Prostate gland (tissue), 2 donors: ENCODE measurements around the gene TICAM1. TPM values are rescaled to one million over a fixed set of nuclear protein-coding genes. Genes with fewer than 3 reads are reported as not detected.
"Not testable (repeated sequence)": the region's sequence is repeated elsewhere in the genome, so short reads cannot be mapped to it uniquely, and the experiment has no call there.

Source experiments
- DNase-seq: peaks from one replicate; pipeline ENCODE4 v3.0.0-alpha.2; 2019; ENCODE audit warnings: low spot score
- H3K27ac ChIP-seq, 2 donors: fragments of 200-600 bp; sonication (generic); 2 replicates each; pipeline ENCODE4 v1.5.1; 2017 to 2019
- H3K27me3 ChIP-seq: fragments of 200-600 bp; sonication (generic); replicated peaks from 2 replicates; pipeline ENCODE4 v1.5.1; 2019; ENCODE audit not compliant: insufficient read depth
- H3K36me3 ChIP-seq, 2 donors: fragments of 200-600 bp; sonication (generic); 1 replicate in 1 of 2; 2 replicates in 1 of 2; pipeline versions ENCODE4 v1.5.1 to v1.8.1; 2017 to 2019
- H3K4me1 ChIP-seq: fragments of 200-600 bp; sonication (generic); replicated peaks from 2 replicates; pipeline ENCODE4 v1.5.1; 2019
- H3K4me3 ChIP-seq, 2 donors: fragments of 200-600 bp; sonication (generic); 2 replicates each; pipeline ENCODE4 v1.5.1; 2017 to 2019
- H3K9me3 ChIP-seq: fragments of 200-600 bp; sonication (generic); 2 replicates; pipeline ENCODE4 v1.5.1; 2017
- CTCF ChIP-seq, 4 experiments: fragments of 200-600 bp in 2 of 4; fragments of 450-650 bp in 2 of 4; sonication (generic) in 2 of 4; IDR thresholded peaks; 1 replicate in 3 of 4; 2 replicates in 1 of 4; pipeline ENCODE4 v1.5.1; 2016 to 2019; ENCODE audit warnings: antibody characterized with exemption in 4 of 4, mild to moderate bottlenecking in 2 of 4, moderate library complexity in 2 of 4
- POLR2A ChIP-seq: fragments of 450-650 bp; IDR thresholded peaks from one replicate; pipeline ENCODE4 v1.6.1; 2016; ENCODE audit warnings: antibody characterized with exemption, mild to moderate bottlenecking
- POLR2AphosphoS5 ChIP-seq: sonication (generic); formaldehyde crosslinking; IDR thresholded peaks from one replicate; pipeline ENCODE4 v1.6.1; 2017; ENCODE audit warnings: antibody characterized with exemption
- WGBS: methylation state at CpG from one replicate; pipeline ENCODE4 v1.1.5; 2018; 5-methylcytosine and 5-hydroxymethylcytosine counted together
- intact Hi-C: fragments of 100-400 bp; cut with DNase I; formaldehyde crosslinking; loops from one replicate; pipeline ENCODE4 v1.14.2; 2022
- total RNA-seq, 2 donors: library from RNA; depleted of rRNA; stranded (reverse); fragments of >200 nt; gene quantifications; one replicate each; pipeline ENCODE4 v1.1.0, GENCODE V29; 2016

The TICAM1 gene
- total RNA-seq, 2 donors from 2014 or later, result 8.3 to 9.1 TPM

GRCh38 chr19:4867534-4868285 is 36.2 kb upstream of the TICAM1 start, which contains the start of gene PLIN3:
Gene PLIN3 (minus strand): TSS chr19:4867667. CDS start chr19:4861394, 6,273 bp downstream.
- Histone ChIP-seq H3K27ac (peak within 1 kb of the TSS; percentile 83 to 88), H3K27me3 (no peaks in the 10 kb centered on the region), H3K4me3 (peak within 1 kb of the TSS; percentile 67 to 72), H3K4me1 (no peaks in the 10 kb centered on the region), H3K9me3 (no peaks in the 10 kb centered on the region), H3K36me3 (no peaks in the 10 kb centered on the region)
- intact Hi-C loops, result no loop called here
- TF ChIP-seq POLR2AphosphoS5, result peak; percentile 90
- TF ChIP-seq CTCF (IDR thresholded peaks at IDR 0.05), result no peak
- TF ChIP-seq POLR2A, result peak; percentile 87
- 9% methylated on average over 36 of the region's 46 CpGs for WGBS
- peak; percentile 96 for DNase-seq

GRCh38 chr19:4866595-4867424 is 35.3 kb upstream of the TICAM1 start:
- H3K27me3 ChIP-seq, result no peaks in the 10 kb centered on the region
- TF ChIP-seq POLR2A, result no peak
- TF ChIP-seq CTCF (IDR thresholded peaks at IDR 0.05), result no peak
- TF ChIP-seq POLR2AphosphoS5, result no peak
- no peaks in the 10 kb centered on the region for H3K36me3 ChIP-seq
- peak overlapping the region; percentile 83 to 88 for H3K27ac ChIP-seq
- WGBS, result under 1% methylated on average over 22 of the region's 22 CpGs
- intact Hi-C loops, result no loop called here
- H3K4me1 ChIP-seq, result no peaks in the 10 kb centered on the region
- H3K9me3 ChIP-seq, result no peaks in the 10 kb centered on the region
- H3K4me3 ChIP-seq, result peak overlapping the region; percentile 67 to 72
- peak; percentile 35 for DNase-seq

GRCh38 chr19:4861147-4861546 is 29.6 kb upstream of the TICAM1 start:
- Histone ChIP-seq H3K9me3 (no peaks in the 10 kb centered on the region), H3K4me1 (no peaks in the 10 kb centered on the region), H3K36me3 (peaks cover 3 to 10% of the 10 kb centered on the region in 2 donors), H3K27ac (peak overlapping the region in 1 of 2 donors; percentile 33), H3K4me3 (no peak overlapping the region), H3K27me3 (no peaks in the 10 kb centered on the region)
- WGBS, result 40% methylated on average over 9 of the region's 10 CpGs
- peak in 1 of 4 experiments; percentile 11 for TF ChIP-seq CTCF (IDR thresholded peaks at IDR 0.05)
- peak; percentile 85 for TF ChIP-seq POLR2AphosphoS5
- no peak for TF ChIP-seq POLR2A
- intact Hi-C loops, result no loop called here
- DNase-seq, result peak; percentile 82

GRCh38 chr19:4859697-4860096 is 28.2 kb upstream of the TICAM1 start:
- WGBS, result 95% methylated on average over 11 of the region's 11 CpGs
- H3K27me3 ChIP-seq, result no peaks in the 10 kb centered on the region
- intact Hi-C loops, result no loop called here
- no peaks in the 10 kb centered on the region for H3K4me1 ChIP-seq
- peaks cover 3 to 10% of the 10 kb centered on the region in 2 donors for H3K36me3 ChIP-seq
- no peak for DNase-seq
- no peak for TF ChIP-seq CTCF (IDR thresholded peaks at IDR 0.05)
- no peak for TF ChIP-seq POLR2AphosphoS5
- no peak overlapping the region for H3K4me3 ChIP-seq
- H3K9me3 ChIP-seq, result no peaks in the 10 kb centered on the region
- no peak overlapping the region for H3K27ac ChIP-seq

- H3K4me3 ChIP-seq, H3K27me3 ChIP-seq, H3K4me1 ChIP-seq, H3K9me3 ChIP-seq, intact Hi-C loops, DNase-seq, H3K36me3 ChIP-seq, H3K27ac ChIP-seq: not testable (repeated sequence)
- WGBS, result 95% methylated on average over 12 of the region's 12 CpGs
These were observed 25.0 kb upstream of the TICAM1 start for GRCh38 chr19:4856468-4856867.

- H3K27ac ChIP-seq, H3K4me3 ChIP-seq, intact Hi-C loops, H3K36me3 ChIP-seq, H3K9me3 ChIP-seq, H3K4me1 ChIP-seq, H3K27me3 ChIP-seq, DNase-seq: not testable (repeated sequence)
- WGBS, result 92% methylated on average over 8 of the region's 8 CpGs
These were observed 22.0 kb upstream of the TICAM1 start for GRCh38 chr19:4853506-4853905.
